ENCODE data around the gene IFIT1B. TPM values are rescaled to one million over a fixed set of nuclear protein-coding genes. Genes with fewer than 3 reads are reported as not detected.

IFIT1B gene
- total and polyA plus RNA-seq, 8 donors: 0.92 TPM; not detected in 7

- peak overlapping the region; percentile 35 to 54 (median 41) for H3K4me3 ChIP-seq
- no peaks in the 10 kb centered on the region for H3K27me3 ChIP-seq
- peaks cover 0 to under 1% (median 0%) of the 10 kb centered on the region in 4 donors for H3K36me3 ChIP-seq
- peak overlapping the region; percentile 44 to 90 (median 81) for H3K27ac ChIP-seq
- peaks cover 22 to 78% (median 47%) of the 10 kb centered on the region in 4 donors for H3K4me1 ChIP-seq
- no peaks in the 10 kb centered on the region for H3K9me3 ChIP-seq
- TF ChIP-seq CTCF (IDR thresholded peaks at IDR 0.05) (no peak), POLR2AphosphoS5 (IDR thresholded peaks at IDR 0.05) (peak in 2 of 3 donors; percentile 21 to 72), EP300 (IDR thresholded peaks at IDR 0.05) (no peak), POLR2A (IDR thresholded peaks at IDR 0.05) (no peak)
- peak in 1 of 2 donors; percentile 90 for DNase-seq
- intact Hi-C loops (cut with DNase I; ENCODE audit: low total_unique reads): no loop called here
- 1 to 8% (median 4%) methylated on average over 5 of the region's 5 CpGs for WGBS, 5 donors
Measured at GRCh38 chr10:89332123-89332633, 45.7 kb upstream of the IFIT1B start.

- Histone ChIP-seq H3K27ac (no peak overlapping the region), H3K4me1 (peaks cover 18 to 52% (median 28%) of the 10 kb centered on the region in 4 donors), H3K9me3 (no peaks in the 10 kb centered on the region), H3K36me3 (peaks cover 11 to 31% (median 23%) of the 10 kb centered on the region in 4 donors), H3K4me3 (no peak overlapping the region), H3K27me3 (no peaks in the 10 kb centered on the region)
- WGBS, 5 donors: 91 to 99% (median 93%) methylated on average over 3 of the region's 3 CpGs
- intact Hi-C loops (cut with DNase I; ENCODE audit: low total_unique reads): no loop called here
- TF ChIP-seq EP300 (IDR thresholded peaks at IDR 0.05) (no peak), POLR2A (IDR thresholded peaks at IDR 0.05) (no peak), CTCF (IDR thresholded peaks at IDR 0.05) (no peak), POLR2AphosphoS5 (IDR thresholded peaks at IDR 0.05) (no peak)
- DNase-seq: no peak
Measured at GRCh38 chr10:89335226-89335625, 42.6 kb upstream of the IFIT1B start.

DNA sequence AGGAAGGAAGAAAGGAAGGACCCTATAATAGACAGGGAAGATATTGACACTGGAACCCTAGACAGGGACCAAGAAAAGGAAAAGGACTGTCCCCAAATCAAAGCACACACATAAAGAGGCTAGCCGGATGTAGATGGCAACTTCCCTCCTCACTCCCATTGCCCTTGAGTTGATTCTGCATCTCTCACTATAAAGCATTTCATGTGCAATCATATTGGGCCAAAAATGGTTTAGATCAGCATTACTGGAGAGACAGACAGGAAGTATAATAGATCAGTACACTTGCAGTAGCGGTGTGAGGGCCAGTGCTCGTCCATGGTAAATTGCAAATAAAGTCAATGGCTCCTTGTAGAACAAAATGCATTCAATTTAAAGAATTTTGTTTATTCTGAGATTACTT is 41.6 kb upstream of the IFIT1B start:
- intact Hi-C loops (cut with DNase I; ENCODE audit: low total_unique reads): no loop called here
- Histone ChIP-seq H3K27me3 (no peaks in the 10 kb centered on the region), H3K27ac (no peak overlapping the region), H3K4me1 (peaks cover 18 to 42% (median 23%) of the 10 kb centered on the region in 4 donors), H3K4me3 (no peak overlapping the region), H3K9me3 (no peaks in the 10 kb centered on the region), H3K36me3 (peaks cover 11 to 39% (median 25%) of the 10 kb centered on the region in 4 donors)
- WGBS, 5 donors: 87 to 96% (median 89%) methylated on average over 3 of the region's 3 CpGs
- no peak for DNase-seq
- no peak for TF ChIP-seq POLR2AphosphoS5 (IDR thresholded peaks at IDR 0.05)

GRCh38 chr10:89337484-89337883 is 40.4 kb upstream of the IFIT1B start:
- intact Hi-C loops (cut with DNase I; ENCODE audit: low total_unique reads): no loop called here
- H3K36me3 ChIP-seq: peaks cover 11 to 39% (median 26%) of the 10 kb centered on the region in 4 donors
- H3K4me3 ChIP-seq: no peak overlapping the region
- H3K4me1 ChIP-seq: peaks cover 18 to 29% (median 21%) of the 10 kb centered on the region in 4 donors
- 81 to 91% (median 88%) methylated on average over 6 of the region's 6 CpGs for WGBS, 5 donors
- H3K27ac ChIP-seq: no peak overlapping the region
- TF ChIP-seq POLR2A (IDR thresholded peaks at IDR 0.05): no peak
- no peak for TF ChIP-seq CTCF (IDR thresholded peaks at IDR 0.05)
- no peak for TF ChIP-seq POLR2AphosphoS5 (IDR thresholded peaks at IDR 0.05)
- no peak for TF ChIP-seq EP300 (IDR thresholded peaks at IDR 0.05)
- no peak for DNase-seq
- no peaks in the 10 kb centered on the region for H3K9me3 ChIP-seq
- H3K27me3 ChIP-seq: no peaks in the 10 kb centered on the region

DNA sequence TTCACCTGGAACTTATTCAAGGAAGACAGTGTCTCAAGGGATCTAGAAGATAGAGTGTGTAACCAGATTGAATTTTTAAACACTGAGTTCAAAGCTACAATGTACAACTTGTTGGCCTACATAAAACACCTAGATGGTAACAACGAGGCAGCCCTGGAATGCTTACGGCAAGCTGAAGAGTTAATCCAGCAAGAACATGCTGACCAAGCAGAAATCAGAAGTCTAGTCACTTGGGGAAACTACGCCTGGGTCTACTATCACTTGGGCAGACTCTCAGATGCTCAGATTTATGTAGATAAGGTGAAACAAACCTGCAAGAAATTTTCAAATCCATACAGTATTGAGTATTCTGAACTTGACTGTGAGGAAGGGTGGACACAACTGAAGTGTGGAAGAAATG is 39.1 kb upstream of the IFIT1B start:
- peaks cover 11 to 39% (median 26%) of the 10 kb centered on the region in 4 donors for H3K36me3 ChIP-seq
- DNase-seq: no peak
- H3K27me3 ChIP-seq: no peaks in the 10 kb centered on the region
- H3K4me3 ChIP-seq: no peak overlapping the region
- no peak for TF ChIP-seq POLR2A (IDR thresholded peaks at IDR 0.05)
- no peak for TF ChIP-seq CTCF (IDR thresholded peaks at IDR 0.05)
- 94 to 98% (median 96%) methylated on average over 3 of the region's 3 CpGs for WGBS, 5 donors
- no peaks in the 10 kb centered on the region for H3K9me3 ChIP-seq
- H3K4me1 ChIP-seq: peaks cover 5 to 17% (median 12%) of the 10 kb centered on the region in 4 donors
- no peak overlapping the region for H3K27ac ChIP-seq
- intact Hi-C loops (cut with DNase I; ENCODE audit: low total_unique reads): no loop called here
